K562 treated with DMSO at 1 percent for 4 hours (cell line): ENCODE results near the gene TCERG1. TPM values are rescaled to one million over a fixed set of nuclear protein-coding genes. Genes with fewer than 3 reads are reported as not detected.

Experiments
- total RNA-seq: library from RNA; unstranded; fragments of 300-600 nt; gene quantifications from 2 replicates; pipeline ENCODE4 v1.2.3, GENCODE V29; 2022; ENCODE audit not compliant: insufficient read depth

Gene TCERG1
- 43.2 and 54.3 TPM in 2 replicates for total RNA-seq

DNA sequence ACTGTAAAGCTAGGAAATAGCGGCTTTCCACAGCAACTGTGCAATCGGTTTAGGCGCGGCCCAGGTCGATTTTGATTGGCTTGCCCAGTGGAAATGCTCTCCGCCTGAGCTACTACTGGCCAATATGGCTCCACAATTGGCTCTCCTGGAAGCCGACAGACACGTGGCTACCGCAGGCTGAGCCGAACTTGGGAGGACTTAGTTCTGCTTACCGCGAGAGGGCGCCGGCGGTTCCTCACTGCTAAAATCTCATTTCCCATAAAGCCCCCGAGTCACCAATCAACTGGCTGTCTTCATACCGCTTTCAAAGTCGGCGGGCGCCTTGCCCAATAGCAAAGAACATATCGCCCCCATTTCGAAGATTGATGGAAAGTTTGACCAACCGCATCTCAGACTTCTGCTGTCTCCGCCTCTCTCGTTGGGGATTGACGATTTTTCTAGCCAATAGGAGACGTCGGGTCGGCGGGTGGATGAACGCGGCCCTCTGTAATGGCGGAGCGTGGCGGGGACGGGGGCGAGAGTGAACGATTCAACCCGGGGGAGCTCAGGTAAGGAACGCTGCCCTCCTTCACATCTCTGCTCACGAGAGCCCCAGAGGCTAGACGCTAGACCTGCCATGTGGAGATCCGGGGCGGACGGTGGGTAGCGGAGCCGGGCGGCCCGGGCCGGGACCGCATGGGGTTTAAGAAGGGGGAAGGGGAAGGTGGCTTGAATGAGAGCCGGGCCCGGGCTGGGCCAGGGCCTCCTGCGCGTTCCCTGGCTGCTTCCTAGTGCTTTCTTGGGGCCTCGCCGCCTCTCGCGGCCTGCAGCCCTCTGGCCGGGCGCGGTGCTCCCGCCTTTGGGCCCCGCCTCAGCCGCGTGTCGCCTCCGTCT is at the start of gene TCERG1:
TCERG1 (plus strand) TSS at position 473 of the 873 bp plus-strand sequence; CDS start at position 490, 17 bp downstream.

DNA sequence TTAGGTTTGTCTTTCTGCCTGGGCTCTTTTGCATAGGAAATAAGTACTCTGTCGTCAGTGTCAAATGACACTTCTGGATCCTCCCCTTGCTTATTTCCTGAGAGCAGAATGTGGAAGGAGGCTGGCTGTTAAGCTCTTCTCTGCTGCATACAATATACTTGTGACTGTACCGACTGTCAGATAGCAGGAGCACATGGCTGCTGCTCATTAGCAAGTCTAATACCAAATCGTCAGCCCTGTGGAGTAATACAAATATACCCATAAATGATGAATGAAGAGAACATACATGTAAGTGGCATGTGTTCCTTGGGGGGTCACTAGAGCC is 69.0 kb downstream of the TCERG1 start, which contains the start of gene GPR151:
GPR151 (minus strand) TSS at position 40 of the 325 bp plus-strand sequence. CDS start 77 bp downstream, outside the sequence.

Other genes with a start within 250 kb of the TCERG1 start
- gene RBM27, start 243.7 kb upstream of the TCERG1 start, total RNA-seq: 8.1 and 8.5 TPM in 2 replicates
- gene POU4F3, start 108.5 kb upstream of the TCERG1 start, total RNA-seq: not detected in 2 replicates
- not detected in 2 replicates for gene GPR151, start 68.9 kb downstream of the TCERG1 start, total RNA-seq